Measurements from ENCODE around the gene TEX11. TPM values are rescaled to one million over a fixed set of nuclear protein-coding genes. Genes with fewer than 3 reads are reported as not detected.
"Not testable (repeated sequence)": the region's sequence is repeated elsewhere in the genome, so short reads cannot be mapped to it uniquely, and the experiment has no call there.

TEX11 gene
- not detected for total RNA-seq

GRCh38 chrX:70908541-70908940 lies at the start of gene TEX11:
Gene TEX11, minus strand, starts transcription at chrX:70908711. Its CDS starts 922 bp downstream, at chrX:70907789.
- POLR2A ChIA-PET = no interaction called here
- CTCF ChIA-PET = no interaction called here

- POLR2A ChIA-PET = no interaction called here
- CTCF ChIA-PET = no interaction called here
These were observed 46.4 kb upstream of the TEX11 start for GRCh38 chrX:70954871-70955270.

- ChIA-PET POLR2A (no interaction called here), CTCF (no interaction called here)
These were observed 15.9 kb upstream of the TEX11 start for GRCh38 chrX:70924294-70924911.

GRCh38 chrX:70922774-70923473 lies 14.4 kb upstream of the TEX11 start:
- ChIA-PET POLR2A (no interaction called here), CTCF (no interaction called here)

- CTCF ChIA-PET = no interaction called here
- POLR2A ChIA-PET = no interaction called here
These were observed 13.3 kb upstream of the TEX11 start for GRCh38 chrX:70921709-70922352.

GRCh38 chrX:70916754-70917153 lies 8.2 kb upstream of the TEX11 start:
- CTCF ChIA-PET = no interaction called here
- POLR2A ChIA-PET = no interaction called here

GRCh38 chrX:70907900-70908299 lies 611 bp downstream of the TEX11 start:
- POLR2A ChIA-PET = no interaction called here
- CTCF ChIA-PET = no interaction called here

DNA sequence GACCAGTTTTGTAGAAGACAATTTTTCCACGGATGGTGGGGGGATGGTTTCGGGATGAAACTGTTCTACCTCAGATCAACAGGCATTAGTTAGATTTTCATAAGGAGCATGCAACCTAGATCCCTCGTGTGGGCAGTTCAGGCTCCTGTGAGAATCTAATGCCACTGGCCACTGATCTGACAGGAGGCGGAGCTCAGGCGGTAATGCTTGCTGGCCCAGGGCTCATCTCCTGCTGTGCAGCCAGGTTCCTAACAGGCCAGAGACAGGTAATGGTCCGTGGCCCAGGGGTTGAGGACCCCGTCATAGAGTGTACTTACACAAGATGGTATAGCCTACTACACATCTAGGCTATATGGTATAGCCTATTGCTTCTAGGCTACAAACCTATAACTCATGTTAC lies 7.0 kb downstream of the TEX11 start:
- ChIA-PET POLR2A (no interaction called here), CTCF (no interaction called here)

GRCh38 chrX:70890441-70890840 lies 18.1 kb downstream of the TEX11 start:
- CTCF ChIA-PET, POLR2A ChIA-PET: not testable (repeated sequence)

DNA sequence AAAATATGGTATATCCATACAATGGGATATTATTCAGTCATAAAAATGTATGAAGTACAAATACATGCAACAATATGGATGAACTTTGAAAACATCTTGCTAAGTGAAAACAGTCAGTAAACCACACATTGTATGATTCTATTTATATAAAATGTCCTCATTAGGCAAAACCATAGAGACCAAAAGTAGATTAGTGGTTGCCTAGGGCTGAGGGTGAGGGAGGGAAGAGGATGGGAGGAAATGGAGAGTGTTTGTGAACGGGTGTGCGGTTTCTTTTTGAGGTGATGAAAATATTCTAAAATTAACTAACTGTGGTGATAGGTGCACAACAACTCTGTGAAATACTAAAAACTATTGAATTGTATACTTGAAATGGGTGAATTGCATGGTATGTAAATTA lies 29.6 kb downstream of the TEX11 start:
- ChIA-PET POLR2A (no interaction called here), CTCF (no interaction called here)

DNA sequence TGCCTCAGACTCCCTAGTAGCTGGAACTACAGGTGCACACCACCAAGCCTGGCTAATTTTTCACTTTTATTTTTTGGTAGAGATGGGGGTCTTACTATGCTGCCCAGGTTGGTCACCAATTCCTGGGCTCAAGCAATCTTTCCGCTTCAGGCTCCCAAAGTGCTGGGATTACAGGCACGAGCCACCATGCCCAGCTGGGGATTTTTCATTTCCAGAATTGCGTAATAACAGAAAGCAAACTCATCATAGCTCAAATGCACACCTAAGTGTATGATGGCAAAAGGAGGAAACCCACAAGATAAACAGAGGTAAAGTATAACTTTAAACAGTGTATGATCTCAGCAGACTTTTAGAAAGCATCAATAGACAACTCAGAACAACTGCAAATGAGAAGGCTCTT lies 56.2 kb downstream of the TEX11 start:
- CTCF ChIA-PET = no interaction called here
- POLR2A ChIA-PET = no interaction called here

- CTCF ChIA-PET = not testable (repeated sequence)
These were observed 64.4 kb downstream of the TEX11 start for GRCh38 chrX:70844081-70844480.

GRCh38 chrX:70843620-70844019 lies 64.9 kb downstream of the TEX11 start:
- CTCF ChIA-PET, POLR2A ChIA-PET: not testable (repeated sequence)

More at GRCh38 chrX:70844081-70844480, 64.4 kb downstream of the TEX11 start:
- POLR2A ChIA-PET = not testable (repeated sequence)

- ChIA-PET CTCF (interaction anchor here (0.5 kb wide), 1 partner anchor 28 kb away, joined by 3 read pairs; no protein-coding TSS in a partner anchor), POLR2A (interaction anchor here (0.6 kb wide), 1 partner anchor 379 kb away, joined by 3 read pairs; no protein-coding TSS in a partner anchor)
These were observed 73.9 kb downstream of the TEX11 start for GRCh38 chrX:70834589-70834988.

DNA sequence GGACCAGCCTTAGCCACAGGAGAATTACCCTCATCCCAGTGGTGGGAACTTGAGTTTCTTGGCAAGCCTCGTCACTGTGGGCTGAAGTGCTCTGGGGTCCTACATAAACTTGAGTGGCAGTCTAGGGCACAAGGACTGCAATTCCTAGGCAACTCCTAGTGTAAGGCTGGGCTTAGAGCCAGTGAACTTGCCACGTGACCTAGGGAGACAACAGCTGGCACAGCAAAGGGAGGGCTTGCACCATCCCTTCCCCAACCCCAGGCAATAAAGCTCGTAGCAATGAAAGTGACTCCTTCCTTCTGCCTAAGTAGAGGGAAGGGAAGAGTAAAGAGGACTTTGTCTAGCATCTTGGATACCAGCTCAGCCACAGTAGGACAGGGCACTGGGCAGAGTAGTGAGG lies 81.8 kb downstream of the TEX11 start:
- ChIA-PET CTCF (no interaction called here), POLR2A (no interaction called here)

GRCh38 chrX:70825366-70825765 lies 83.1 kb downstream of the TEX11 start:
- POLR2A ChIA-PET = no interaction called here
- CTCF ChIA-PET = no interaction called here

DNA sequence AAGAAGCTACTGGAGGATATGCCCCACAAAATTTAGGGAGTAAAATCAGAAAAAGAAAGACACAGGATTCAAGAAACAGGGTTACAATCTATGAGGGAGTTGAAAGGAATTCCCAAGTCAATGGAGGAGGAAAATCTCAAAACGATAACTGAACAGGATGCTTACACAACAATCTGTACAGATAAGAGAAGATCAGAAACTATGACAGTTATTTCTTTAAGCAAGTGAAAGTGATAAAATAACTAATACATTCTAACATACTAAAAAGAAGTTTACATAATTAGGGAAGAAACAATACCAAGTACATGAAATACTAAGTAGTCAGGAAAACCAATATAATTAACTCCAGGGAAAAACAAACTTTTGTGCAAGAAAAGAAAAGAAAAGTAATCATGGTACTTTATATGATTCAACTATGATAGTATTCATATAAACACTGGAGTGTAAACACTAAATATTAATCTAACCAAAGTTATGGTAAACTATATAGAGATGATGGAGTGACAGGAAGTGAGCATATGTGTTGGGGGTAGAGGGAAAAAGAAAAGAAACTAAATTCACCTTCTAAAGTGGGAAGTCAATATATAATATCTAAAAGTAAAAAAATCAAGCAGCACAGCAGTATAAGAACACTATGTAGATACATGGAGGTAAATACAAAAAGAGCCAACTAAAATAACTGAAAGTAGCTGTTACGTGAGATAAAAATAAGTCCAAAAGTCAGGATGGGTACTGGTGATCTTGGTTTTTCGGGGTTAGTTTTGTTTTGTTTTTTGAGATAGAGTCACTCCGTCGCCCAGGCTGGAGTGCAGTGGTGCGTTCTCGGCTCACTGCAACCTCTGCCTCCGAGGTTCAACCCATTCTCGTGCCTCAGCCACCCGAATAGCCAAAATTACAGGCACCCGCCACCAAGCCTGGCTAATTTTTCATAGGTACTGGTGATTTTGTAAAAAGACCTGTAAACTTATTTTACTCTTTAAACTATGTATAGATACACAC lies 99.3 kb downstream of the TEX11 start:
- ChIA-PET POLR2A (no interaction called here), CTCF (no interaction called here)

DNA sequence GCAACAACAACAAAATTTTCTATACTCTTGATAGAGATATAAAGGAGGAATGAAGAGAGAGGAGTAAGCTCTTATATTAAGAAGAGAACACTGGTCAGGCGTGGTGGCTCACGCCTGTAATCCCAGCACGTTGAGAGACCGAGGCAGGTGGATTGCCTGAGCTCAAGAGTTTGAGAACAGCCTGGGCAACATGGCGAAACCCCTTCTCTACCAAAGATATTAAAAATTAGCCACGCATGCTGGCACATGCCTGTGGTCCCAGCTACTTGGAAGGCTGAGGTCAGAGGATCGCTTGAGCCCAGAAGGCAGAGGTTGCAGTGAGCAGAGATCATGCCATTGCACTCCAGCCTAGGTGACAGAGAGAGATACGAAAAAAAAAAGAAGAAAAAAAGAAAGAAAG lies 102.4 kb downstream of the TEX11 start:
- ChIA-PET CTCF (no interaction called here), POLR2A (no interaction called here)

DNA sequence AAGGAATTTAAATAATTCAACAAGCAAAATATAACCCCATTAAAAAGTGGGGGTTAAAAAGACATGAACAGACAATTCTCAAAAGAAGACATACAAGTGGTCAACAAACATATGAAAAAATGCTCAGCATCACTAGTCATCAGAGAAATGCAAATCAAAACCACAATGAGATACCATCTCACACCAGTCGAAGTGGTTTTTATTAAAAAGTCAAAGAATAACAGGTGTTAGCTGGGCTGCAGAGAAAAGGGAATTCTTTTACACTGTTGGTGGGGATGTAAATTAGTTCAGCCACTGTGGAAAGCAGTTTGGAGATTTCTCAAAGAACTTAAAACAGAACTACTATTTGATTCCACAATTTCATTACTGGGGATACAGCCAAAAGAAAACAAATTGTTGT lies 111.8 kb downstream of the TEX11 start:
- CTCF ChIA-PET, POLR2A ChIA-PET: not testable (repeated sequence)

DNA sequence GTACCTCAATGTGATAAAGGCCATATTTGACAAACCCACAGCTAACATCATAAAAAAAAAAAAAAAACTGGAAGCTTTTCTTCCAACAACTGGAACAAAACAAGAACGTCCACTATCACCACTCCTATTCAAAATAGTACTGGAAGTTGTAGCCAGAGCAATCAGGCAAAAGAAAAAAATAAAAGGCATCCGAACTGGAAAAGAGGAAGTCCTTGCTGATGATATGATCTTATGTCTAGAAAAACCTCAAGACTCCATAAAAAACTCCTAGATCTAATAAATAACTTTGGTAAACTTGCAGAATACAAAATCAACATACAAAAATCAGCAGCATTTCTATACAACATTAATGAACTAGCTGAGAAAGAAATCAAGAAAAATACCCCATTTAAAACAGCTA lies 134.3 kb downstream of the TEX11 start:
- CTCF ChIA-PET = no interaction called here
- POLR2A ChIA-PET = no interaction called here
